Activated T-cell treated with anti-CD3 and anti-CD28 coated beads for 48 hours (primary cell): Measurements from ENCODE around the gene NUP188.

Experiments
- DNase-seq: peaks from one replicate; pipeline ENCODE4 v3.0.0-alpha.2; 2020; ENCODE audit warnings: low read depth

The NUP188 gene

DNA sequence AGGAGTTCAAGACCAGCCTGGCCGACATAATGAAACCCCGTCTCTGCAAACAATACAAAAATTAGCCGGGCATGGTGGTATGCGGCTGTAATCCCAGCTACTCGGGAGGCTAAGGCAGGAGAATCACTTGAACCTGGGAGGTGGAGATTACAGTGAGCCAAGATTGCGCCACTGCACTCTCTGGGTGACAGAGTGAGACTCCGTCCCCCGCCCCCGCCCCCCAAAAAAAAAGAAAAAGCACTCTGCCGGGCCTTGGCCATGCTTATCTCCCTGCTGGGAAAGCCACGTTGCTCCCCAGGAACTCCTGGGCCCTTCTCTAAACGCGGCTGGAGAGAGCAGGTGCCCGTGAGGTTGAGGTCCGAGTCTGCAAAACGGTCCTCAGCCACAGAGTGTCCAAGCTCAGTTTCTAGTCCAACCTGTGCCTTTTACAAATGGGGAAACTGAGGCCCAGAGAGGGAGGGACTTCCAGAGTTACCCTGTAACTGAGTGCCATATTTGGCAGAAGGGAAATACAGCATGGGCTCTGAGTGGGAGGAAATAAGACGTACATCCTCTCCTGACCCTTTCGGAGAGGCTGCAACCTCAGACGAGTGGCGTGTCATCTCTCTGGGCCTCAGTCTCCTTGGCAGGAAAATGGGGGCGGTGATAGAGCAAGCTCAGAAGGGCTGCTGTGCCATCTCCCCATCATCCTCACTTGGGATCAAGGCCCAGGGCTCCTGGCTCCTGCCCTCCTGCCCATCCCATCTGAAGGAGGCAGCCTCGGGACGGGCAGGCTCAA, 33.3 kb upstream of the NUP188 start:
- DNase-seq, result no peak

DNA sequence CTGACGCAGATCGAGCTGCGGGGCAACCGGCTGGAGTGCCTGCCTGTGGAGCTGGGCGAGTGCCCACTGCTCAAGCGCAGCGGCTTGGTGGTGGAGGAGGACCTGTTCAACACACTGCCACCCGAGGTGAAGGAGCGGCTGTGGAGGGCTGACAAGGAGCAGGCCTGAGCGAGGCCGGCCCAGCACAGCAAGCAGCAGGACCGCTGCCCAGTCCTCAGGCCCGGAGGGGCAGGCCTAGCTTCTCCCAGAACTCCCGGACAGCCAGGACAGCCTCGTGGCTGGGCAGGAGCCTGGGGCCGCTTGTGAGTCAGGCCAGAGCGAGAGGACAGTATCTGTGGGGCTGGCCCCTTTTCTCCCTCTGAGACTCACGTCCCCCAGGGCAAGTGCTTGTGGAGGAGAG, 31.3 kb upstream of the NUP188 start:
- DNase-seq, result no peak

DNA sequence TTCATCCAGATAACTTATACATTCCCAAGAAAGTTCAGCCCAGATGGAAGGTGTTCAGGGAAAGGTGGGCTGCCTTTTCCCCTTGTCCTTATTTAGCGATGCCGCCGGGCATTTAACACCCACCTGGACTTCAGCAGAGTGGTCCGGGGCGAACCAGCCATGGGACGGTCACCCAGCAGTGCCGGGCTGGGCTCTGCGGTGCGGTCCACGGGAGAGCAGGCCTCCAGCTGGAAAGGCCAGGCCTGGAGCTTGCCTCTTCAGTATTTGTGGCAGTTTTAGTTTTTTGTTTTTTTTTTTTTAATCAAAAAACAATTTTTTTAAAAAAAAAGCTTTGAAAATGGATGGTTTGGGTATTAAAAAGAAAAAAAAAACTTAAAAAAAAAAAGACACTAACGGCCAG, 30.8 kb upstream of the NUP188 start:
- DNase-seq, result no peak

DNA sequence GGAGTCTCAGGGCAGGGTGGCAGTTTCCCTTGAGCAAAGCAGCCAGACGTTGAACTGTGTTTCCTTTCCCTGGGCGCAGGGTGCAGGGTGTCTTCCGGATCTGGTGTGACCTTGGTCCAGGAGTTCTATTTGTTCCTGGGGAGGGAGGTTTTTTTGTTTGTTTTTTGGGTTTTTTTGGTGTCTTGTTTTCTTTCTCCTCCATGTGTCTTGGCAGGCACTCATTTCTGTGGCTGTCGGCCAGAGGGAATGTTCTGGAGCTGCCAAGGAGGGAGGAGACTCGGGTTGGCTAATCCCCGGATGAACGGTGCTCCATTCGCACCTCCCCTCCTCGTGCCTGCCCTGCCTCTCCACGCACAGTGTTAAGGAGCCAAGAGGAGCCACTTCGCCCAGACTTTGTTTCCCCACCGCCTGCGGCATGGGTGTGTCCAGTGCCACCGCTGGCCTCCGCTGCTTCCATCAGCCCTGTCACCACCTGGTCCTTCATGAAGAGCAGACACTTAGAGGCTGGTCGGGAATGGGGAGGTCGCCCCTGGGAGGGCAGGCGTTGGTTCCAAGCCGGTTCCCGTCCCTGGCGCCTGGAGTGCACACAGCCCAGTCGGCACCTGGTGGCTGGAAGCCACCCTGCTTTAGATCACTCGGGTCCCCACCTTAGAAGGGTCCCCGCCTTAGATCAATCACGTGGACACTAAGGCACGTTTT, 30.2 kb upstream of the NUP188 start:
- no peak for DNase-seq

DNA sequence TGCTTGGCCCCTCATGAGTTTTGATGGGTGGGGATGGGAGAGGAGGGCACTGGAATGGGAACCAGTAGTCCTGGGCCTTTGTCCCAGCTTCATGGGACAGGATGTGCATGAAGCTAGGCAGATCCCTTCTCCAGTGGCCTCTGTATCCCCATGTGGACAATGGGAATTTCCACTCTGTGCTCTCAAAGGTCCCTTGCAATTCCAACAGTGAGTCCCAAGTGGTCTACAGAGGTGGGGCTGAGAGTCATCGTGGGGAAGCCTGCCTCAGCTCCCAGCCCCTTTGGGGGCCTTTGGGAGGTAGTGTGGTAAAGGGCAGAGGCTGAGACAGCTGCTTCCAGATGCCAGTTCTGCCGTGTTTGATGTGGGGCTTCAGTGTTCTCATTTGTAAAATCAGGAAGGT, 28.6 kb upstream of the NUP188 start:
- no peak for DNase-seq

DNA sequence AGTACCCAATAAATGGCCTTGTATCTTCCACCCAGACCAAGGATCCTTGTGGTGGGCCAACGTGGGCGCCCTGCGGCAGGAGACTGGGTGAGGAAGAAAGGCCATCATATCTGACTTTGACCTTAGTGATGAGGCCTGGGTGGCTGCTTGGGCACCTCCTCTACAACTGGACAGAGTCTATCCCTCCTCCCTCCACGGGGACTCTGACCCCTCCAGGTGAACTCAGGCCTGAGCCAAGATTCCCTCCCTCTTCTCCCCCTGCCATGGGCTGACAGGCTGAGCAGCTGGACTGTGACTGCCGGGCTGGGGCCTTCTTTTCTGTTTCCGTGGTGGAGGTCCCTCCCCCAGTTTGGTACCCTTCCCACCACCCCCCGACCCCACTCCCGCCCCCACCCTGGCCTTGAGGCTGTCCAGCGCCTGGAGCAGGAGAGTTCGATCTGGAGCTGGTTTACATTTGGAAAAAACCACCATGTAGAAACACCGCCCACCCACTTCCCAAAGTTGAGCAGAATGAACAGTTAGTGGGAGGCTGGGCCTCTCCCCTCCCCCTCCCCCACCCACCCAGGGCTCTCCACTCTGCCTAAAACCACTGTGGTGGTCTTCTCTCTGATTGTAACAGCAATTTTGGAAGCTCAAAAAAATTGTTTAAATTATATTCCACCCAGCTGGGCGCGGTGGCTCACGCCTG, 28.0 kb upstream of the NUP188 start:
- DNase-seq, result no peak

DNA sequence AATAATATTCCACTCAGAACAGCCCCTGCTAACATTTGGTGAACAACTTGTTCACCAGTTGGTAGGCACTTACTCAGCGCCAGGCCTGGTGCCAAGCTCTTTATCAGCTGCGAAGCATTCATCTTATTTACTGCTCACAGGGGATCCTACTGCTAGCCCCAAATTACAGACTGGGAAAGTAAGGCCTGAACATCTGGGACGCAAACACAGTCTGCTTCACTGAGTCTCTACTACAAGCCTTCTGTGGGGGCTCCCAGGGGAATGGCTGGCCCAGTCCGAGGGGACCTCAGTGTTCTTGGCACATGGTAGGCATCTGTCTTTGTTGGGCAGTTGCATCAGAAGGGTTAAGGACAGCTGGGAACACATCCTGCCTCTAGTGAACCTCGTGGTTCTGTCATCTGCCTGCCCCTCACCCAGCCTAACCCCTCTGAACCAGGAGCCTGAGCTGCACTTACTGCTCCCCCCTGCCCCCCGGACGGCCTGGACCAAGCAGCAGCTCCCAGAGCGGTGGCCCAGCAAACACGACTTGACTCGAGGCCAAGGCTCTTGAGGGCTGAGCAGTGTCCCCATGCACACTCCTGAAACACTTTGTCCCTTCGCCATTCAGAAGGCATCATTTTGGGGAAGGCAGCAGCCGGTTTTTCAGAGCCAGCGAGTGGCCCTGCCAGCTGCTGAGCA, 27.0 kb upstream of the NUP188 start, which contains the start of gene PHYHD1:
TSS of gene PHYHD1 (plus strand) at position 602 of the 678 bp plus-strand sequence. CDS start 1,342 bp downstream, outside the sequence.
- no peak for DNase-seq

DNA sequence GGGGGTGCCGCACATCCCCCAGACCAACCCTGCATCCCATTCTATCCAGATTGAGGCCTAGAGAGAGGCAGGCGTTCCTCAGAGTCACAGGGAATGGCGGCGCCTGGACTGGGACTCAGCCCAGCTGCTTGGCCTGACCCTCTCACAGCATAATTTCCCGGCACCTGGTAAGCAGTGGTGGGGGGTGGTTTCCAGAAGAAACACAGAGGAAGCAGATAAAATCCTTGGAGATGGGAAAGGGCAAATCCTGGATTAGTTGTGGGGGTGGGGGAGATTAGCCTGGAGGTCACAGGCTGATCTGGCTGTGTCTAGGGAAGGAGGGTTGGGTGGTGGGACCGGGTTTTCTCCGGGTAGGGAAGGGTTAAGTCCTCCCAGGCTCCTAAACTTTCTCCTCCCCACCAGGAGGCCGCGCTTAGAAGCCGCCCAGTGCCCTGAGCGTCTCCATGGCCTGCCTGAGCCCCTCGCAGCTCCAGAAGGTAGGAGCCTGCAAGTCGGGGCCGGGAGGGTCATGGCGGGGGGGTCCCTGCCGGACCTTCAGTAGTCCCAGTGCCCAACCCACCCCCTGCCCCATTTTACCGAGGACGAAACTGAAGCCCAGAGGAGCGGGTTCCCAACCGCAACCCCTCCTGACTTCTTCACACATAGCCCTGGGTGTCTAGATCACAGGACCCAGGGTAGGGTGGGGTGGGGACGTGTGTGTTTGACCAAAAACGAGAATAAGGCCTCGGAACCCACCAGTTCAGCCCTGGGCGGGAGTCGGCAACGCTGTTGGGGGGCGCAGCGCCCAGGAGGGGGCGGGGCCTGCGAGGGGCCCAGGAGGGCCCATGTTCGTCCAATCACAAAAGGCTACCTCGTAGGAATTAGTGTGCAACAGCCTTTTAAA, 25.4 kb upstream of the NUP188 start:
- DNase-seq, result no peak

DNA sequence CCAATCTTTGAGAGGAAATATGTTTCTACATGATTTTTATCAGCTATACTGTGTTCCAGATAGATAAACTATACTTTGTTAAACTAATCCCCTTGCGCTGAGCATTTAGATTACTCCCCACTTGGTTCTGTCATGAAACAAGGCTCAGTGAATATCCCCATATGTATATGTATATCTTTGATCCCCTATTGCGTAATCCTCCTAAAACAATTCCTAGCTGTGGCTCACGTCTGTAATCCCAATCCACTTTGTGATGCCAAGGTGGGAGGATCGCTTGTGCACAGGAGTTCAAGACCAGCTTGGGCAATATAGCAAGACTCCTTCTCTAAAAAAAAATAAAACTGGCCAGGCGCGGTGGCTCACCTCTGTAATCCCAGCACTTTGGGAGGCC, 24.0 kb upstream of the NUP188 start:
- DNase-seq, result no peak

DNA sequence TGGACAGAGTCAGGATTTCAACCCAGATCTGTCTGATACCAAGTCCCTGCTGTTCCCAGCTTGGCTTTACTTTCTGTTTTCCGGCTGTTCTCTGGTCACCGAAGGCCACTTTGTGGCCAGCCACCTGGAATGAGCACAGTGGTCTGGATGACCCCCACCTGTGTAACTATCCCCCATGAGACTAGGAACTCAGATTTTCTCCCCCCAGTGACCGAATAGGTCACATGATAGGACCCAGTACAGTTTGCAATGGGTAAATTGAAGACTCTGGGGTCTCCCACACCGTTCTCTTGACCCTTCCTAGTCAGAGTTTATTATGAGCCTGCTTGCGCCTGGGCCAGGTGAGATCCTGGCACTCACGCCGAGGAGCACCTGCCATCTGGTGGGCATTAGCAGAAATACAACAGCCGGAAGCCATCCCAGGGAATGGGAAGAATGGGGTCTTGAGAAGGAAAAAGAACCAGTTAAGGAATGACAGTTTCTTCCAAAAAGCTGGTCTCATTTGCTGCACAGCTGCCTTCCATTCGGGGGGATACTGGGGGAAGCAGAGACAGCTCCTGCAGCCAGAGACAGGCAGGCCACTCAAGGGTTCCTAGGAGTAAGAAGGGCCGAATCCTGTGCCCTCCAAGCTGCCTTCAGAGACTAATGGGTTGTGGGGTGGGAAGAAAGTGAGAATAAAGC, 19.6 kb upstream of the NUP188 start:
- peak; percentile 29 for DNase-seq

DNA sequence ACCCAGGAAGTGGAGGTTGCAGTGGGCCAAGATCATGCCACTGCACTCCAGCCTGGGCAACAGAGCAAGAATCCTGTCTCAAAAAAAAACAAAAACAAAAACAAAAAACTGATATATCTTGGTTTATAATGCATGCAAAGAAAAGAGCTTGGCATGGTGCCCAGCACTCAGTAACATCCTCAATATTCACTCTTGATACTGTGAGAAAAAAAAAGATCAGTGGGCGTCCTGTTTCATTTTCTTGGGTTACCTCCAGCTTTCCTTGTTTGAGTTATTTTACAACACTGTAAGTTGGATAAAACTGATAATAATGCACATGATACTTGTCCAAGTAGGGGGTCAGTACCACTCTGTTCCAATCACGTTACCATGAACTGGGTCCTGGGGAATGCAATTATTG, 18.9 kb upstream of the NUP188 start:
- no peak for DNase-seq

DNA sequence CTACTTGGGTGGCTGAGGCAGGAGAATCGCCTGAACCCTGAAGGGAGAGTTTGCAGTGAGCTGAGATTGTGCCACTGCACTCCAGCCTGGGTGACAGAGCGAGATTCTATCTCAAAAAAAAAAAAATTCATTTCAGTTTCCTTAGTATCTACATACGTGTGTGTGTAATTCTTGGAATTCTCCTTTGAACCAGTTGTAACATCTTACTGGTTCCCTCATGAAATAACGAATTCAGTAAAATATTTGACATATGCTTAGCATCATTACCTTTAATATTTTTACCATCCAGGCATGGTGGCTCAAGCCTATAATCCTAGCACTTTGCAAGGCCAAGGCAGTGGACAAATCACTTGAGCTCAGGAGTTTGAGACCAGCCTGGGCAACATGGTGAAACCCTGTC, 17.9 kb upstream of the NUP188 start:
- no peak for DNase-seq

DNA sequence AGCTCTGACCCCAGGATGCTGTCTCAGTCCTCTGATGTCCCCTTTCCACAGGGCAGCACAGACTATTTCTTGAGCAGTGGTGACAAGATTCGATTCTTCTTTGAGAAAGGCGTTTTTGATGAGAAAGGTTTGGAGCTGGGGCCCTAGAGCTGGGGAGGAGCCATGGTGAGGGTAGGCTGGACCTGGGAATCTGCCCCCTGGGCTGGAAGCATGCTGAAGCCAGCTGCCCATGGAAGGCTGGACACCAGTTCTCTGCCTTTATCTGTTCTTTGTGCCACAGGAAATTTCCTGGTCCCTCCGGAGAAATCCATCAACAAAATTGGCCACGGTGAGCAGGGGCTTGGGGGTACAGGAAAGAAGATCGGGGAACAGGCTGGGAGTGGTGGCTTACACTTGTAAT, 13.8 kb upstream of the NUP188 start:
- DNase-seq, result no peak

DNA sequence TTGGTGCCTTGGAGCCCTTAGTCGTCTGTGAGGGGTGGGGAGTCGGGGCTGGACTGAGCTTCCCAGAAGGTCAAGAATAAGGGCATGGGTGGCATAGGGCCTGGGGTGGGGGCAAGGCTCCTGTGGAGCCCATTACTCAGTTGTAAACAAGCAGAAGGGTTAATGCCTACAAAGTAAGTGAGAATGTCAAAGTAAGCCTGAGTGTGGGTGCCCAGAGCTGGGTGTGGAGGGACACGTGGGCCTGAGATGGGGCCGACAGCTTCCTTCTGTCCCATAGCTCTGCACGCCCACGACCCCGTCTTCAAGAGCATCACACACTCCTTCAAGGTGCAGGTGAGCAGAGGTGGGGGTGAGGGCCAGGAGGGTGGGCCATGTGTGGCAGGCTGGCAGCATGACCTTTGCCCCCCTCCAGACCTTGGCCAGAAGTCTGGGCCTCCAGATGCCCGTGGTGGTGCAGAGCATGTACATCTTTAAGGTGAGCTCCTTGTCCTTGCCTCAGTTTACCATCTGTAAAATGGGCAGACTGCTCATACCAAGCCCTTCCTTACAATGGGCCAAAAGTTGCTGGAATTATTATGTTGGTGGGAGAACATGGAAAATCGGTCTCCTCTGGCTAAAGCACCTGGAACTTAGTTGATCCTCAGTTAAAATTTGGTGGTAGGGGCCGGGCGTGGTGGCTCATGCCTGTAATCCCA, 11.2 kb upstream of the NUP188 start:
- no peak for DNase-seq

DNA sequence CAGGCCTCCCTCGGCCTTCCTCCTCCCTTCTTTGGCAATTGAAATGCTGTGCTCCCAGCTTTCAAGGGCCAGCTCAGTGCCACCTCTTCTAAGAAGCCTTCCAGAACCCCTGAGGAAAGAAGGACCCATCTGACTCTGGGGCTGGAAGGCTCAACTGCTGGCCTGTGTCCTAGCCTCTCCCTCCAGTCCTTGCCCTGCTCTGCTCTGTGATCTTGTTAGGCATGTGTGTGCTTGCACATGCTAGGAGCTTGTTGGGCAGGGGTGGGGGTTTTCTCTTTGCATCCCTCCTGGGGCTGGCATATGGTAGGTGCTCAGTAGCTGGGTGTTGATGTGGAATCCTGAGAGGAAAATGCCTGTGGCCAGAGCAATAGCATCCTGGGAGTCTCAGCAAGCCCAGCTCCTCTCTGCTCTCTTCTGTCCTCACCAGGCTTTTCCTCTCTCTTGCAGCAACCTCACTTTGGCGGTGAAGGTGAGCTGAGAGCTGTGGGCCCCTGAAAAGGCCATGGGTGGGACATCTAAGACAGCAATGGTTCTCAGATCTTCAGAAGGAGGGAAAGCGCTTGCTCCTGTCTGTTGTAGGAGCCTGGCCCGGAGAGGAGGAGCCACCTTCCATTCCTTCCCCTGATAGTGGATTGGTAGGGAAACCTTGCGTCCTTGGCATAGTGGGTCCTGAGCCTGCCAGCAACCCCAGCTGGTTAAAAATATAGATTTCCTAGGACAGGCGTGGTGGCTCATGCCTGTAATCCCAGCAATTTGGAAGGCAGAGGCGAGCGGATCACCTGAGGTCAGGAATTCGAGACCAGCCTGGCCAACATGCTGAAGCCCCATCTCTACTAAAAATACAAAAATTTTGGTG, 10.0 kb upstream of the NUP188 start:
- DNase-seq, result no peak

DNA sequence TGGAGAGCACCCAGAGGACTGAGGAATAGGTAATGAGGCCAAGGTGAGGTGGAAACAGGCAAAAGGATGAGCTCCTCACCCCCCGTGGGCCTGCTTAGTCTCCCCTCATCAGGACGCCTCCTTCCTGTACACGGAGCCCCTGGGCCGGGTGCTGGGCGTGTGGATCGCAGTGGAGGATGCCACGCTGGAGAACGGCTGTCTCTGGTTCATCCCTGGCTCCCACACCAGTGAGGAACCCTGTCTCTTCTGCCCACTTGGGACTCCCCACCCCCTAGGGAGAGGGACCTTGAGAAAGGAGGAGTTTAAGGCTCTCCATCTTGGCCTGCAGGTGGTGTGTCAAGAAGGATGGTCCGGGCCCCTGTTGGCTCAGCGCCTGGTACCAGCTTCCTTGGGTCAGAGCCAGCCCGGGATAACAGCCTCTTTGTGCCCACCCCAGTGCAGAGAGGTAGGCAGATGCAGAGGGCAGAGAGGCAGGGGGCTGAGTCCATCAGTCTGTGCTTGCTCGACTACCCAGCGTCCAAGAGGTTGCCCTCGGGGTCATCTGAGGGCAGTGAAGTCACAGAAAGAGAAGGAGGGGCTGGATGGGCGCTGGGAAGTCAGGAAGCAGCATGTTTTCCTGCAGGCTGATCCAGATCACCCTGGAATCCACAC, 7.1 kb upstream of the NUP188 start:
- DNase-seq, result no peak

DNA sequence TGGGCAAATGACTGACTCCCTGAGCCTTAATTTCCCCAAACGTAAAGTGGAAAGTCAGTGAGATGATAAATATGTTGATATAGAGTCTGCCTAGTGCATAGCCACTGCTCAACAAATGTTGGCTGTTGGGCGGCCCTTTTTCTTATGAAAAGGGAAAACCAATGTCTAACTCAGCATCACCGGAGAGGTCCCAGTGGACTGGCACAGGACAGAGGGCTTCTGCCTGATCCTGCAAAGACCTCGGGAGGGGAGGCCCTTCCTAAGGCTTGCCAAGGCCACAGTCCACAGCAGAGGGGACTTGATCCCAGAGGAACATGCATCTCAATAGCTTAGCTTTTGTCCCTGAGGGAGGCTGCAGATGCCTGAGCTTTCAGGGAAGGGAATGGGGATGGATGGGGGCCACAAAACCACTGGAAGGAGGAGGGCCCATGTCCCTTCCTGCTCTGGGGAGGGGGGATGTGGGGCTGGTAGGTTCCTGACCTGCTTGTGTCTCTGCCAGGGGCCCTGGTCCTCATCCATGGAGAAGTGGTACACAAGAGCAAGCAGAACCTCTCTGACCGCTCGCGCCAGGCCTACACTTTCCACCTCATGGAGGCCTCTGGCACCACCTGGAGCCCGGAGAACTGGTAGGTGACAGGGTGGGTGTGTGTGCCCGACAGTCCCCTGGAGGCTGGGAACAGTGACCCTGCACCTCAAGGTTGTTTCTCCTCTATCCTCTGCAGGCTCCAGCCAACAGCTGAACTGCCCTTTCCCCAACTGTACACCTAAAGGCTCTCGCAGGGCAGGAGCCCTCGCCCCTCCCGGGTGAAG, 6.3 kb upstream of the NUP188 start:
- DNase-seq, result no peak
